Cortex of kidney (tissue), 1 donor: Measurements from ENCODE around the gene PTPRJ.

Experiments
- DNase-seq: peaks from one replicate; lab custom pipeline; 2025; lab: John Stamatoyannopoulos, UW

Gene PTPRJ

DNA sequence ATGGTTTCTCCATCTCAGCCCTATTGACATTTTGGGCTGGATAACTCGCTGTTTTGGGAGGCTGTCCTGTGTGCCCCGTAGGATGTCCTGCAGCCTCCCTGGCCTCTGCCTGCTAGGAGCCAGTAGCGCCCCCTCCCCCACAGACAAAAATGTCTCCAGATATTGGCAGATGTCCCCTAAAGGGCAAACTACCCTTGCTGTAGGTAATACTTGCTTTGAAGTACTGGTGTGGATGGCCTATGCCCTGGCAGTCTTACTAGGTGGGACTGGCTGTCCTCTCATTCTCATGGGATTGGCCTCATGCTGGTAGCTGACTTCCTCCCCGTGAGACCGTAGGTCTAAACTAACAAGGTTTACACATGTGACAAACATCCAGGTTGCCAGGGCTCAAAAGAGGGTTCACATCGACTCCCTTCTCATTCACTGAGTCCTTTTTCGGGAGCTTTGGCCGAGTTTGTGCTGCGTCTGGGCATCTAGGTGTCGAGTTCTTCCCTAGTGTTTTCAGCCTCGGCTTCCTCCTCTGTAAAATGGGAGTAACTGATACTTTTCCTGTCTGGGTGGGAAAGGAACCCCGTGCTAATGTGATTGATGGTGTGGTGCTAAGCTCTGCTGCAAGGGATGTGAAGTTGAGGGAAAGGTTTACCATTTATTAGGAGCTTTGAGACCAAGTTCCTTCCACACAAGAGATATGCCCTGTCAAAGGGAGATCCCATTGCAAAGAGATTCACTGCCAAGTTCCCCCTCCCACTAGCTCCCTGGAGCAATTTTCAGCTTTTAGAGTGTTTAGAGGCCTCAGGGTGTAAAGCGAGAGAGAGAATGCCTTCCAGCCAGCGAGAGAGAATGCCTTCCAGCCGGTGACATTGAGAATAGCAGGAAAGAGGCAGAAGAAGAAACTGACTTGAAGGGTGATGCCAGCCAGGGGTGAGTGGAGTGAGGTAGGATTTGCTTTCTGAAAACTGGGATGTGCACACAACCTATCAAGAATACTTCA, 17.0 kb downstream of the PTPRJ start:
- no peak for DNase-seq

DNA sequence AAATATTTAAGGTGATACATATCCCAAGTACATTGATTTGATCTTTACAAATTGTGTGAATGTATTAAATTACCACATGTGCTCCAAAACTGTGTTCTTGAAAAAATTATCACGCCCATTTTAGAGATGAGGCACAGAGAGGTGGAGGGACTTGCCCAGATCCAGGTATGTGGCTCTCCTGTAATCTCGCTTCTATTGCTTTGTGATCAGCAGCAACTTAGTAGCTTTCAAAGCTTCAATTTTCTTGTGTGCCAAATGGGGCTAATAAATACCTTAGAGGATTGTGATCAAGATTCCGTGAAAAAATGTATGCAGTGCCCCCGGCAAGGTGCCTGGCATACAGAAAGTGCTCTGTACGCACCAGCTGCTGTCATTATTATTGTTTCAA, 18.0 kb downstream of the PTPRJ start:
- no peak for DNase-seq

DNA sequence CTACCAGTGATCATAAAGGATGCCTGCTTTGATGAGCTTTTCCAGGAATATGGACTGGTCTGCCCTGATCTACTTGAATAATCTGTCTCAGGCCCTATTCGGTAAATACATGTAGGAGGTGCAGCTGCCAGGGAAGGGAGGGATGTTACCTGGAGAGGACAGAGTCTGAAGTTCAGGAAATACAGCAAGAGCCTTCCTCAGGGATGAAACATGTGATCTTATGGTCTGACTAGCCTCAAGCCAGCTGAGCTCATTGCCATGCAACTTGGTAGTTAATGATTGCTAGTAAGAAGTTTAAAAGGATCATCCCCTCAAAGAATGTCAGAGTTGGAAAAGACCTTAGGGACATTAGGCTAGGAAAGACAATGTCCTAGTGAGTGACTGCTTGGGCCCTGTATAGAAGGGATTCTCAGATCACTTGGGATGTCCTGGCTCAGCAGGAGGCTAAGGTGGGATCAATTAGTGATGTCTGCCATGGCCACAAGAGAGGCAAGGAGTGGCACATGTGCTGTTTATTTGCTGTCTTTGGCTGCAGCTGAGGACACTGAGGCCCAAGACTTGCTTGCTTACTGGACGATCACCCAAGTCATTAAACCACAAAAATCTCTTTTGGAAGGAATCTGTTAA, 18.5 kb downstream of the PTPRJ start:
- no peak for DNase-seq

DNA sequence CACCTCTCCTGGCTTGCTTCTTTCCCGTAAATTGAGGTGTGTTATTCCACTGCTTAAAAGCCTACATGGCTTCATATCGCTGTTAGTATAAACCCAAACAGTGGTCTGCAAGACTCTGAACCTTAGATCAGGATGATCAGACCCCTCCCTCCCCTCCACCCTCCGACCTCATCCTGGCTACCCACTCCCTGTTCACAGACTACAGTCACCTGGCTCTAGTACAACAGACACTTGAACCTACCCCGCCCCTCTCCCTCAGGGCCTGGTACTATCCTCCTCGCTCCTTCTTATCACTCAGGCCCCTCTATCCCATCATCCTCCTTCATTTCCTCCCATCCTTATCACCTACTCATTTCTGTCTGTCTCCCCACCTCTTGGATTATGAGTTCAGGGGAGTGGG, 20.1 kb downstream of the PTPRJ start:
- DNase-seq: no peak

DNA sequence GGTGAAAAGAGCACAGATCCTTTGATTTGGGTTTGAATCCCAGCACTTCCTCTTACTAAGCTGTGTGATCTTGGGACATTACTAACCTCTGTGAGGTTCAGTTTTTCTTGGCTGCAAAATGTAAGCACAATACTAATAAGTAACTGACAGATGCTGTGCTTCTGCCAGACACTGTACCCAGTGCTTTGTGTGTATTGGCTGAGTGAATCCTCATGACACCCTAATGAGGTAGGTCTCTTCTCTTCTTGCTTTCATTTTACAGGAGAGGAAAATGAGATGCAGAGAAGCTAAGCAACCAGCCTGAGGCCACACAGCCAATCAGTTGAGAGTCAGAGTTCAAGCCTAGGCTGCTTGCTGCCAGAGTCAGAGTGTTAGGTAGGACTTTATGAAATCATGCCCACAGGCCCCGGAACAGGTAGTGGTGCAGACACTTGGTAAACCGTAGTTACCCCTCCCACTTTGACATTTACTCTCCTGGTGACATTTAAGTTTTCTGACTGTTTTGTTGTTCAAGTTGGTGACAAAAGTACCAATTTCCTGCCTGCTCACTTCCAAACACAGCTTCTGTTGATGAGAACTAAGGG, 21.2 kb downstream of the PTPRJ start:
- no peak for DNase-seq

DNA sequence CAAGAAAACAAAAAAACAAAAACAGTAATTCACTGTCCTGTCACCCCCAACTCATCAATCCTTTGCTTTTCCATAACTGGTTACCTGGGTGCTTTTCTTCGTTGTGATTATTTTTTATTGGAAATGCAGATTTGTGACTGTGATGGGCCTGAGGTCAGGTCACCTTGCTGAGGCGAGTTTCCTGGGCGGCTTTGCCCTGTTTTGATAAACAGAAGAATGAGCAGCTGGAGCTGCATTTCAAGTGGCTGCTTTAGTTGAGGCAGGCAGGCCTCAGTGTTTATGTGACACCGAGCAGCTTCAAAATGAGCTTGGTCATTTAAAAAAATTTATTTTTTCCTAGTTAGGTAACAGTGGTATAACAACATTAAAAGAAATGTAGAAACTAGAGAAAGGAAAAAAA, 22.2 kb downstream of the PTPRJ start:
- DNase-seq: no peak

DNA sequence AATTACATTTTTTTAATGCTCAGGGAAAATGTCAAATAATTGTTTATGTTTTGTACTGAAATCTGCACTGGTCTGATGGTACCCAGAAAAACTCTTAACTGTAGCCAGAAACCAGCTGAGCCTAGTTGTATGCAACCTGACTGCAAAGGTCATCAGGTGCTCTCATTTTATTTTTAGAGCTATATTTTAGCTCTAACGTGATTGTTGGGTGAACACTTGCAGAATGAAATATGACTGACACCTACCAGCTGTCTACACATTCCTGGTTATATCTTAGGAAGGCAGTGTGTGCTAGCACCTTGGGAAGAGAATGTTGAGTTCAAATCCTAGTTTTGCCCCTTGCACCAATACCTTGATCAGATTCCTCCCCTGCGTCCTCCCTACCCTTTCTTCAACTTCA, 23.6 kb downstream of the PTPRJ start:
- no peak for DNase-seq

DNA sequence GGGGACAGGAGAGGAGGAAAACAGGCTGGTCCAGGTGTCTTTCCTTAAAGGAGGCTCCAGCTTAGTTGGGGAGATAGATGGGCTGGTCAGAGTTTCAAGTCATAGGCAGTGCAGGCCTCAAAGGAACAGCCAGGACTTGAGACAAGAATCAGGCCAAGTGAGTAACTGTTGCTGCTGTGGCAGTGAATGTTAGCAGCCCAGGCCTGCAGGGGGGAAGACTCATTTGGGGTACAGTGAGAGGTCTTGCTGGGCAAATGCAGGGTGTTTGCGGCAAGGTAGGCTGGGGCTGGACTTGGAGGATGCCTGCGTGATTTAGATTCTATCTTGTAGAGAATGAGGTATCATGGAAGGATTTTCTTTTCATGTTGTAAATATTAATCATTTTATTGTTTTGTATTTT, 24.1 kb downstream of the PTPRJ start:
- DNase-seq: no peak

DNA sequence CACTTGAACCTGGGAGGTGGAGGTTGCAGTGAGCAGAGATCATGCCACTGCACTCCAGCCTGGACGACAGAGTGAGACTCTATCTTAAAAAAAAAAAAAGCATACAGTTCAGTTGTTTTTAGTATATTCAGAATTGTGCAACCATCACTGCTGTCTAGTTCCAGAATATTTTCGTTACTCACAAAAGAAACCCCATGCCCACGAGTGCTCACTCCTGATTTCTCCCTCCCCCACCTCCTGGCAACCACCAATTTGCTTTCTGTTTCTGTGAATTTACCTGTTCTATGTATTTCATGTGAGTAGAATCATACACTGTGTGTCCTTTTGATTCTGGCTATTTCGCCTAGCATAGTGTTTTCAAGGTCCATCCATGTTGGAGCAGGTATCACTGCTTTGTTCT, 24.8 kb downstream of the PTPRJ start:
- no peak for DNase-seq

DNA sequence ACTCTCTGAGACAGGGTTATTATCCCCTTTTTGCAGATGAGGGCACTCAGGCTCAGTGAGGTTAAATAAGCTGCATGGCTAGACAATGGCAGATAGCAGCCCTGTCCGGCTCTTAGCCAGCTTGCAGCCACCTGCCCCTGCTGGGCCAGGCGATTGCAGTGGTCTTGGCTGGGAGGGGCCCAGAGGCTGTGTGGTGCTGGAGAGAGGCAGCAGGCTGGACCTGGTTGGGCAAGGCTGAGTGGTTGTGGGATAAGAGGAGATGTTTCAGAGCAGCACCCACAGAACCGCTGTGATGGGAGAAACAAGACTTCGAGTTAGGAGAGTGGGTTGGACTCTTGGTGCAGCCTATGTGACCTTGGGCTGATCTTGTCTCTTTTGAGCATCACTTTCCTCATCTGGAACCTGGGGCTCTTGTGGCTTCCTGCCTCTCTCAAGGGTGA, 25.5 kb downstream of the PTPRJ start:
- no peak for DNase-seq

DNA sequence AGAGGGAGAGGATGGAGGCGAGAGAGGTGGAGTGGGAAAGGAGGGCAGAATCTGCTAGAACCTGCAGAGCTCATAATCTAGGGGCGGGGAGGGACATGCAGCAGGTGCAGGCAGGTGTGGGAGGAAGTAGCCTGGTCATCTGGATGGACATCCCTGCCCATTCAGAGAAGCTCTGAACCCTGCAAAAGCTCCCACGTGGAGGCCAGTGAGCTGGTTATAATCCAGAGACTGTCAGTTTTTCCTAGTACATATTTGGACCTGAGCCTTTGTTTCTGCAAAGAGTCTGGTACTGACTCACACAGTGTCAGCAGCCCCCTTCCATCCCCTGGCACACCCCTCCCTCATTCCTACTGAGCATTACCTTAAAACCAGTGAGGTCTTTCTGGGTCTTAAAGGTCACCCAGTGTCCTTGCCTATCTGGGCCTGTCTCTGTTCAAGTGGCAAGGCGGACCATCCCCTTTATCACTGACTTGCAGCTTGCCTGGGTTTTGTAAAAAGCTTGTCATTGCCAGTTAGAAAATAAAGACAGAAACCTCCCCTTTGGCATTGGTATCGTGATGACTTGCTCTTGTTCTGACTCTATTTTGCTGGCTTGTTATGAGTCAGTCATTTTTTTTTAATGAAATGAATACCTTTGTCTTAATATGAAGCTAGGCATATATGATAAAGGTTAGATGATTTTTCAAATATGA, 26.1 kb downstream of the PTPRJ start:
- no peak for DNase-seq

DNA sequence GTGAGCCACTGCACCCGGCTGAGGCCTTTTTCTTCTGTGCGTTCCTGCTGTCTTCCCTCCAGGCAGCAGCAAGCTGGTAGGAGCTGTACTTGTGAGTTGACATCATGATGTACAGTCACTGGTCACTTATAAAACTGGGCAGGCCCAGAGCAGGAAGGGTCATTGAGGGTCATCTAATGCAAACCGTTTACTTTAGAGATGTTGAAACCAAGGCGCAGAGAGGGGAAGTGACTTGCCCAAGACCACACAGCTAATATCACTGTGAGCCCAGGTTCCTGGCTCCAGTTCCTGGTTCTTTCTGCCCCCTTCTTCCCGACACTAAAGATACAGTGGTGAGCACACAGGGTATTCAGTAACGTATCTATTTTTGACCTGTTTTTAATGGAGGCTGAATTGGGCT, 27.3 kb downstream of the PTPRJ start:
- no peak for DNase-seq

DNA sequence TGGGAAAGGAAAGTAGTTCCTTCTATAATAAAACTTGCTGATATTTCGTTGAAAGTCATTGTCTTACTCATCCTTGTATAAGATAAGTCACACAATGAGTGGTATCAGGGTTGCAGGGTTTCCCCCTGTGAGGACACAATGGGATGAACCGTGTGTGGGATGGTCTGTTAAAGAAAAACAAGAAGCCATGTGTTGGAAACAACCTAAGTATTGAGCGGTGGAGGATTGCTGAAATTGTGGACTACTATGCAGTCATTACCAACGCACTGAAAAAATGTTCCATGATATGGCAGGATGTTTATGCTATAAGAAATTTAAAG, 28.6 kb downstream of the PTPRJ start:
- no peak for DNase-seq

DNA sequence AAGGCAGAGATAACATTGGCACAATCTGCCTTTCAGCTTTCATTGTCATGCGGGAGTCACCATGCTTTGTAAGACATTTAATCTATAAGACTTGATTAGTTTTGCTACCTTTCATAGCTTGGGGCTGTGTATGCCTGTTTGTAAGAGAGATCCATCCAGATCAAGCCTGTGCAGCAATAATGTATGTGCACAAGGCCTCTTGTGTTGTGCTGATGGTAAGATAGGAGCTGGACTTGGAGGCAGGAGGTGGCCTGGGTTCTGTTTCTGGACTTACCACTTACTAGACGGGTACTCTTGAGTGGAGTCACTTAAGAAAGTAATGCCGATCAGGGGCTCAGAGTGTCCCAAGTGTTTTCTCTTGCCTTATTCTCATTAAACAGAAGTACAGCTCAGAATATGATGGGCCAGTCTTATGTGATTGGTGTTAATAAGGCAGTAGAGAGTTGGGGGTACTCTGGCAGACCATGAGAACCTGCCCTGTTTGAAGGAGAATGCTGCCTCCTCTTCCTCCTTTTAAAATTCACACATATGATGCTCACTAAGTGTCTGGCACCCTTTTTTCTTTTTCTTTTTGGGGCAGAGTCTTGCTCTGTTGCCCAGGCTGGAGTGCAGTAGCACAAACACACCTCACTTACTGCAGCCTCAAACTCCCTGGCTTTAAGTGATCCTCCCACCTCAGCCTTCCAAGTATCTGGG, 30.9 kb downstream of the PTPRJ start:
- no peak for DNase-seq

DNA sequence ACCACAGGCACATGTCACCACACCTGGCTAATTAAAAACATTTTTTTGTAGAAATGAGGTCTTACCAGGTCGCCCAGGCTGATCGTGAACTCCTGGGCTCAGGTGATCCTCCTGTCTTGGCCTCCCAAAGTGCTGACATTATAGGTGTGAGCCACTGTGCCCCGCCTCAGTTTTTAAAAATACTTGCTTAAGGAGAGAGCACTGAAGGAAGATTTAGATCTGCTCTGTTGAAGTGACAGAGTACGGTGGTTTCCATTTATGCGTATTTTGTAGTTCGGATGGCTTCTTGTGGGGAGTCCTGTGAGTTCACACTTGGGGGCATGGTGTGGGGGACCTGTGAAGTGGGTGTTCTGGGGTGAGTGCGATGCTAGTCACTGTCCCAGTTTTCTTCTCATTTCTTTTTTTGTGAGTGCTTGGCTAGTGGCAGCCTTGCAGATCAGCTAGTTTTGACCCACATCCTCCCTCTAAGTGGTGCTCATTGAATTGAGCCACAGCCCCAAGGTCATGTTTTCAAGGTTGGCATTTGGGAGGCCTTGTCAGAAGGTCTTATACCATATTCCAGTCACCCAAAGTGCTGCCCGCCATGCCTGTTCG, 31.5 kb downstream of the PTPRJ start:
- DNase-seq: no peak

DNA sequence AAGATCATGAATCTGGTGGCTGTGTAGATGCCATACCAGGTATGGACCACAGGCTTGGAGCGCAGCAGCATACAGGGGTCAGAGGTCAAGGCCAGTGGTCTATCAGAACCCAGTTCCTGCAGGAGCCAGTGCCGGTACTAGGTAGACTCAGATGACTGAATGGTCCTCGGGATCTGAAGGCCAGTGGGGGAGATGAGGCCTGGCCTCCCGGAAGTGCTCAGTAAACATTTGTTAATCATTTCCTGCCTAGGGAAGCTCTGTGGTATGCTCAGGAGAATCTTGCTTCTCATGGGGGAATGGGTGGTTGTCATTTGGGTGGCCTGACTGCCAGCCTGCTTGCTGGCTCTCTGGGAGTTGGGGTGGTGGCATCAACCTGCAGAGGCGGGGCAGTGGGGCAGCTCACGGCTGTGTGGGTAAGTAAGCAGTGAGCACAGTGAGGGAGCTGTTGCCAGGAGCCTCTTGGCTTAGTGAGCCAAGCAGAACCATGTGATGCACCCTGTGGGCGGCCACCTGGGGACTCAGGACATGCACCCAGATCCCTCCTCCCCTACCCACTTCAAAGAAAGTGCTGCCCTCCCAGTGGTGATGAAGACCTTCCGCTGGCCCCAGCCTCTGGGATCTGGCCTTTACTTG, 33.0 kb downstream of the PTPRJ start:
- DNase-seq: no peak

DNA sequence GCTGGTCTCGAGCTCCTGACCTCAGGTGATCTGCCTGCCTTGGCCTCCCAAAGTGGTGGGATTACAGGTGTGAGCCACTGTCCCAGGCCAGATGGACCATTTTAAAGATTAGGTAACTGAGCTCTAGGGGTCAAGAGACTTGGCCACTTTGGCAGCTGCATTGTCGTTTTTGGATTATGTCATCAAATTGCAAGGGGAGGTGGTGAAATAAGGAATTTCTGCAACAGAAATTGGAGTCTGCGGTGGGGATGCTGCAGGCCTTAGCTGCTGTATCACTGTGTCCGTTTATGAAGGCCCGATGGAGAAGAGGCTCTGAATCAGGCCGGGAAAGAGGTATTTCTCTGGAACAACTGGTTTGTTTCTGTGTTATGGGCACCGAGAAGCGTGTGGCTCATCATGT, 34.6 kb downstream of the PTPRJ start:
- no peak for DNase-seq

DNA sequence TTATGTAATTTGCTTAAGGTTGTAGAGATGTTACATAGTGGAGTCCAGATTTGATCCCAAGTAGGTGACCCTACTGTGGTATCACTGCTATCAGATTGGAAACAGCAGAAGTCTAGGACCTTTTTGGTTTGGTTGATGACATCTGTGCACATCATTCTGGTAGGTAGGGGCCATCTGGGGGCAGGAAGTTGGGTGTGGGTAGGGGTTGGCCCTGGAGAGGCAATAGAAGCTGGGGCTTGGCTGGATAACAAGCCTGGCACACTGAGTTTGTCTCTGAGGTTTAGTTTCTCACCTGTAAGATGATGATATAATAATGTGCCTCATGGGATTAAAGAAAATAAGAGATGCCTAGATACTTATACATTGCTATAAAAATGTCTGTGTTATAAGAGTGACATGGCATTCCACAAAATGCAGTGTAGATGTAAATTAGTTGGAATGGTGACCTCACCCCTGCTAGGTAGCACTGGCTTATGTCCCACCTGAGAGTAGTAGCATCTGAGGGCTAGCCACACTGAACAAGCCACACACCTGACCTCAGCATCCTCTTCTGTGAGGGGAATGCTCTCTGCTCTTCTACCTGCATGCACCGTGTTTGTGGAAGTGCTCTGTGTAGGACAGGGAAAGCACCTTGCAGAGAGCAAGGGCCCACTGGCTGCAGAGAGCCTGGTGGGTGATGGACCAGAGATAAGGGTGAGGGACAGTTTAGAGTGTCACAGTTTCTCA, 36.9 kb downstream of the PTPRJ start:
- DNase-seq: no peak

DNA sequence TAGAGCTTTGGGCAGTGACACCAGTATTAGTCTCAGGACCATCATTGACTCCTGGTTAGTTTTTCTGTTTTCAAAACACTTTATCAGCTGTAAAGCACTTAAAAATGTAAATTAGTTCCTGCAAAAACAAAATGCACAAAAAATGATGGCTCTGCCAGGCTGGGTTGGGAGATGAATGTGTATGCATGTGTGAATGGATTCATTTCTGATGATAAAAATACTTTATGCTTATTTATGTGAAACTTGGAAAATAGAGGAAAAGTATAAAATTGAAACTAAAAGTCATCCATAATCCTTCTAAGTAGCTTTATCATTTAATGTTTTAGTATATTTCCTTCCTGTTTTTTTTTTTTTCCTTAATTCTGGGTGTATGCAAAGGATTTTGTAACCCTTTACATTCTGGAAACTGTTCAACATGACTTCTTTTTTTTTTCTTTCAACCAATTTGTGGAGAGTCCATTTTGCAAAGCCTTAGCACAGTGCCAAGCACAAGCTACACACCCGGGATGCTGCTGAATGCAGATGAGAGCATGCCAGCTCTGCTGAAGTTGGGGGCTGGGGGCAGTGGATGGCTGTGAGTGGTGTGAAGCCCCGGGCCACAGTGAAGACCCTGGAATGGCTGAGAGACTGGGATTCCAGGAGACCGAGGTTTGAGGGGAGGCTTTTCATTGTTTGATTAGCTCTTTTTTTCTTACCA, 37.6 kb downstream of the PTPRJ start:
- DNase-seq: no peak
